ENCODE data around the gene ST3GAL5. TPM values are rescaled to one million over a fixed set of nuclear protein-coding genes. Genes with fewer than 3 reads are reported as not detected.

Gene ST3GAL5
- total RNA-seq, 2 experiments from 2014 or later = 21.1 to 21.5 TPM

- H3K4me3 Mint-ChIP-seq = no peak overlapping the region
- CTCF ChIA-PET = interaction anchor here (2.0 kb wide), 1 partner anchor 58 kb away, joined by 6 read pairs; no protein-coding TSS in a partner anchor
- H3K36me3 Mint-ChIP-seq (ENCODE audit: low read depth) = no peaks in the 10 kb centered on the region
- TF ChIP-seq CTCF (IDR thresholded peaks at IDR 0.05) = no peak
- H3K9me3 Mint-ChIP-seq = no peaks in the 10 kb centered on the region
- intact Hi-C loops (cut with micrococcal nuclease) = no loop called here
- H3K4me1 Mint-ChIP-seq (ENCODE audit: low read depth) = peaks cover 2% of the 10 kb centered on the region
- no peak overlapping the region for H3K27ac Mint-ChIP-seq
- H3K27me3 Mint-ChIP-seq = no peaks in the 10 kb centered on the region
- ATAC-seq = no peak
- DNase-seq = no peak
- POLR2A ChIA-PET = interaction anchor here (1.4 kb wide), 1 partner anchor 26 kb away, joined by 3 read pairs; no protein-coding TSS in a partner anchor
Measured at GRCh38 chr2:85787282-85787980, 101.4 kb downstream of the ST3GAL5 start.

Other genes with a start within 250 kb of the ST3GAL5 start
- not detected for gene SFTPB, start 220.8 kb downstream of the ST3GAL5 start, total RNA-seq
- gene GNLY, start 194.6 kb downstream of the ST3GAL5 start, total RNA-seq = 10 to 100 TPM; 46.7 to 52.6 TPM
- not detected for gene ATOH8, start 135.0 kb downstream of the ST3GAL5 start, total RNA-seq
- gene POLR1A, start 216.9 kb upstream of the ST3GAL5 start, total RNA-seq = 10 to 100 TPM; 41.8 to 42.1 TPM
- 100 to 1,000 TPM; 180 to 191 TPM for gene PTCD3, start 217.2 kb upstream of the ST3GAL5 start, total RNA-seq